ENCODE measurements around the gene CREM.
A peak's percentile ranks its signal among the peaks of the same experiment; 100 is the strongest.
"Not testable (repeated sequence)": the region's sequence is repeated elsewhere in the genome, so short reads cannot be mapped to it uniquely, and the experiment has no call there.

Gene CREM

GRCh38 chr10:35126530-35127288, at the start of gene CREM:
Gene CREM, plus strand, starts transcription at chr10:35126846. Its CDS starts 10,990 bp downstream, at chr10:35137836.
- peak; percentile 96 for DNase-seq

- no peak for DNase-seq
Observed at GRCh38 chr10:35079265-35079664, 47.4 kb upstream of the CREM start.

DNA sequence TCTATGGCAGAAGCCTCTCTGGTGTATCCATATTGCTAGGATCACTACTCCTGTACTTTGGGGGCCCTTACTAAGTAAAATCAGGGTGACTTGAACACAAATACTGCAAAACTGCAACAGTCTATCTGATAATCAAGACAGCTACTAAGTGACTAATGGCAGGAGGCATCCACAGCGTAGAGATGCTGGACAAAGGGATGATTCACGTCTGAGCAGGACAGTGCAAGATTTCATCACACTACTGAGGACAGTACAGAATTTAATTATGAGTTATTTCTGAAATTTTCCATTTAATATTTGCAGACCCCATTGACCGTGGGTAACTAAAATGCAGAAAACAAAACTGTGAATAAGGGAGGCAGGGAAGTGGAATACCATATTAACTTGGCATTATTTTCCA, 46.9 kb upstream of the CREM start:
- no peak for DNase-seq

- not testable (repeated sequence) for DNase-seq
Observed at GRCh38 chr10:35080261-35080660, 46.4 kb upstream of the CREM start.

- DNase-seq = no peak
Observed at GRCh38 chr10:35083242-35083641, 43.4 kb upstream of the CREM start.

- peak; percentile 36 for DNase-seq
Observed at GRCh38 chr10:35089611-35090161, 37.0 kb upstream of the CREM start.

GRCh38 chr10:35090162-35090954, 36.3 kb upstream of the CREM start, which contains the start of gene CUL2:
Gene CUL2, minus strand, starts transcription at chr10:35090341. Its CDS starts 19,024 bp downstream, at chr10:35071317.
- peak; percentile 90 for DNase-seq

- no peak for DNase-seq
Observed at GRCh38 chr10:35091994-35092790, 34.5 kb upstream of the CREM start.

- DNase-seq = no peak
Observed at GRCh38 chr10:35092851-35093250, 33.8 kb upstream of the CREM start.

- DNase-seq = no peak
Observed at GRCh38 chr10:35096312-35096711, 30.3 kb upstream of the CREM start.

GRCh38 chr10:35097510-35097909, 29.1 kb upstream of the CREM start:
- no peak for DNase-seq

DNA sequence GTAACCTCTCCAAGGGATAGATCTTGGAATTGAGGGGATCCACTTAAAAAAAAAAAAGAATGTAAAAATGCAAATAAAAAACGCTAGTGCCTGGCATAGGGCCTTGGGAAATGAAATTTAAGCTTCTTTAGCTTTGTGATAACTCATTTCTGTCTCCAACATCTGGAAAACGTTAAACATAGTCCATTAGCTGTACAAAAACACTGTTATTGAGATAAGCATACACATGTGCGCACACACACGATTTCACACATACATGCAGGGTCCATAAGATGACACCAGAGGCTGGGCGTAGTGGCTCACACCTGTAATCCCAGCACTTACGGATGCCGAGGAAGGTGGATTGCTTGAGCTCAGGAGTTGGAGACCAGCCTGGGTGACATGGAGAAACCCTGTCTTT, 22.8 kb upstream of the CREM start:
- no peak for DNase-seq

- DNase-seq = no peak
Observed at GRCh38 chr10:35112571-35112970, 14.1 kb upstream of the CREM start.

- no peak for DNase-seq
Observed at GRCh38 chr10:35119378-35119777, 7.3 kb upstream of the CREM start.

DNA sequence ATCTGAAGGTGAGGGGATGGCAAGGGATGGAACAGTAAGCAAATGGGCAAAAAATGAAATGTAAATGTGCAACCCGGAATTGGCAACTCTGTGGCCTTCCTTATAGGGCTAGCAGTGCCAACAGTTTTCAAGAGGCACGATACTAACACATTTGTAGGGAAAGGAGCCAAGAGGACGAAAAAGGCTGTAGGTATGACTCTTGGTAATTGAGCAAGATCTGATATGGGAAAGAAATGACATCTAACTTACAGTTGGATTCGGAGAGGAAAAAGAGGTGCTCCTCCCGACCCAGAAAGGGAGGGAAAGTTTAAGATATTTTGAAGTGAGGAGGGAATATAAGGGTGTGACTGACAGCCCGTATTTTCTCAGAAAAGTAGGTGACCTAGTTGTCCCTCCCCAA, 2.1 kb upstream of the CREM start:
- no peak for DNase-seq

- no peak for DNase-seq
Observed at GRCh38 chr10:35126062-35126529, 550 bp upstream of the CREM start.

DNA sequence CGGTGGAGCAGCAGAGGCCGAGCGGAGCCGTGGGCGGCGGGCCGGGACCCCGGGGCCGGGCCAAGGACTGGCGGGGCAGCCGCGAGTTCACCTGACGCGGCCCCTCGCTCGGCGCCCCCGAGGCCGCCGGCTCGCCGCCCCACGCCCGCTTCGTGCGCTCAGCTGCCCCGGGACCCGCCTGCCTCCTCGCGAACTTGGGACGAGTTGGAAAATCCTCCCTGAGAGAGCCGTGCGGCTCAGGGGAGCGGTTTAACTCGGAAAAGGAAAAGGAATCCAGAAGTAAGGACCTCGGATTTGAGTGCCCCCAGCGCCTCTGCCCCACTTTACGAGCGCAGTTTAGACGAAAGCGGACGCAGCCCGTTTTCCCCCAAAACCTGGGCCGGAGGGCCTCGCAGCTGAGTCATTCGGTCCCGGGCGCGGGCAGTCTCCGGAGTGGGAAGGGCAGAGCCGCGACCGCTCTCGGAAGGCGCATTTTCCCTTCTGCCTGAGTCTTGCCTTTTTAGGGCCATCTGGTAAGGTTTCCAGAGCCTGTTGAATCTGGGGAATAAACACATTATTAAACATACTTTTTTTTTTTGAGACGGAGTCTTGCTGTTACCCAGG, 744 bp downstream of the CREM start:
- DNase-seq = peak; percentile 52

DNA sequence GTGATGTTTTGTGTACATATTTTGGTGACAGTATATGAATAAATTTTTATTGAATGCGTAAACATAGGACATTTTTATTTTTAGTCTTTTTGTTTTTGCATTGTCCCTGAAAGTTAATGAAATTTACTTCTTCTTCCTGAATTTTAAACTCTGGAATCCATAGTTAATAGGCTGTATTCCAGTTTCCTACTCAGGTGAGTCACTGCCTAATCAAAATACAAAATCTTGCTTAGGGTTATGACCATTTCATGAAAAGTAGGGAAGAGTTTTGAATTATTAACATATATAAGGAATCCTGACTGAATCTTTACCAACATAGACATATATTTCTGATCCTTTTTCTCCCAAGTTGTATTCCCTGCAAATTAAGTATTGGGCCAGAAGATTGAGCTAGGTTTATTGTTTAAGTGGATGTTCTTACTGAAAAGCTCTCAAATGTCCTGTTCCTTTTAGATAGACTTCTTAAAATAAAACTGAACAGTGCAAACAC, 2.6 kb downstream of the CREM start:
- no peak for DNase-seq

DNA sequence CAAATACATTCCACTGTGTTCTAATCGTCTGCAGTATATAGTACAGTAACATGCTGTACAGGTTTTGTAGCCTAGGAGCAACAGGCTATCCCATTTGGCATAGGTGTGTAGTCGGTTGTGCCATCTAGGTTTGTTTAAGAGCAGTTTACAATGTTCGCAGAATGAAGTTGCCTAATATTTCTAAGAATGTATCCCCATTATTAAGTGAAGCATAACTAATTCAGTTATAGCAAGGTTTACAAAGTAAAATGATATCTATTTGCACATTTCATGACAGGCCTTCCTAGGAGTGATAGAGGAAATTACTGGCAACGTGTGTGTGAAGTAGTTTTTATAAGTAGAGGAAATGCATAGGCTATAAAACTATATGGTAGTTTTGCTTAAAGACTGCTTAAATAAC, 4.0 kb downstream of the CREM start:
- DNase-seq = no peak

DNA sequence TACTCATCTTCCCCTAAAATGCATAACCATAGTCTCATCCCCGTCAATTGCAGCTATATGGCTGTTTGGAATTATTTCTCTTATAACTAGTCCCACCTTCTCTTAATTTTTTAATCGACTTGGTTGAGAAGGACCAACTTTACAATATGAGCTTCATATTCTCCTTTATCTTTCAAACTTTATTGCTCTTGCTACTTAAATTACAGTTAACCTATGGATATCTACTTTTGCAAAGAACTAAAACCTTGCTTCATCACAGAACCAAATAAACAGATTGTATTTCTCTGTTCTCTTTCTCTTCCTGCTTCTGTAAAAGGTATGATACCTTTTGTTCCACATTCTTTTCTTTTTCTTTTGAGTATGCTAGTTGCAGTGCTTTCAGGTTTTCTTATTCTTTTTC, 6.1 kb downstream of the CREM start:
- DNase-seq = no peak

GRCh38 chr10:35133586-35133985, 6.9 kb downstream of the CREM start:
- DNase-seq = no peak

- DNase-seq = no peak
Observed at GRCh38 chr10:35135861-35136260, 9.2 kb downstream of the CREM start.

Measured in NCI-H69 (cell line).